Sigmoid colon (tissue), 7 donors: ENCODE data around the gene CHMP1A. TPM values are rescaled to one million over a fixed set of nuclear protein-coding genes. Genes with fewer than 3 reads are reported as not detected.

Experiments
- DNase-seq: peaks from one replicate; pipeline ENCODE4 v3.0.0-alpha.2; 2019
- H3K27ac ChIP-seq, 4 donors: fragments of 200-600 bp; sonication (generic); one replicate each; pipeline ENCODE4 v1.5.1; 2016 to 2019; ENCODE audit warnings: mild to moderate bottlenecking in 1 of 4
- H3K27me3 ChIP-seq, 3 donors: fragments of 200-600 bp; sonication (generic); one replicate each; pipeline ENCODE4 v1.5.1; 2019; ENCODE audit warnings: mild to moderate bottlenecking in 1 of 3
- H3K36me3 ChIP-seq, 4 donors: fragments of 200-600 bp; sonication (generic); one replicate each; pipeline ENCODE4 v1.5.1; 2016 to 2019
- H3K4me1 ChIP-seq, 4 donors: fragments of 200-600 bp; sonication (generic); one replicate each; pipeline ENCODE4 v1.5.1; 2017 to 2019
- H3K4me3 ChIP-seq, 4 donors: fragments of 200-600 bp; sonication (generic); one replicate each; pipeline ENCODE4 v1.5.1; 2017 to 2019; ENCODE audit warnings: mild to moderate bottlenecking in 2 of 4, moderate library complexity in 1 of 4
- H3K9me3 ChIP-seq, 4 donors: fragments of 200-600 bp in 3 of 4; sonication (generic) in 3 of 4; one replicate each; pipeline versions ENCODE4 v1.5.1 to v1.6.1; 2013 to 2019
- CTCF ChIP-seq, 4 experiments: fragments of 450-650 bp in 3 of 4; fragments of 200-600 bp in 1 of 4; IDR thresholded peaks; one replicate each; pipeline ENCODE4 v1.5.1; 2016 to 2019; ENCODE audit warnings: antibody characterized with exemption in 4 of 4, mild to moderate bottlenecking in 3 of 4, moderate library complexity in 2 of 4
- EP300 ChIP-seq, 4 donors: sonication (generic); formaldehyde crosslinking; IDR thresholded peaks; one replicate each; pipeline ENCODE4 v1.6.1; 2017; ENCODE audit warnings: antibody characterized with exemption in 4 of 4
- POLR2A ChIP-seq, 2 donors: fragments of 450-650 bp; IDR thresholded peaks; one replicate each; pipeline ENCODE4 v1.6.1; 2016; ENCODE audit warnings: antibody characterized with exemption in 2 of 2, mild to moderate bottlenecking in 2 of 2, moderate library complexity in 2 of 2
- POLR2AphosphoS5 ChIP-seq, 4 donors: sonication (generic); formaldehyde crosslinking; IDR thresholded peaks; one replicate each; pipeline ENCODE4 v1.6.1; 2017; ENCODE audit warnings: antibody characterized with exemption in 4 of 4
- WGBS, 2 donors: extraction: QIAGEN DNeasy Blood & Tissue Kit; methylation state at CpG; one replicate each; pipeline ENCODE4 v1.1.7; 2013; 5-methylcytosine and 5-hydroxymethylcytosine counted together
- intact Hi-C: fragments of 100-400 bp; cut with DNase I; formaldehyde crosslinking; loops from one replicate; pipeline ENCODE4 v1.15.1; 2023
- polyA plus RNA-seq, 3 donors: library from polyadenylated mRNA; stranded (reverse); fragments of 200-250 nt; gene quantifications; one replicate each; pipeline ENCODE4 v1.2.3, GENCODE V29; 2013
- total RNA-seq, 4 donors: library from RNA; depleted of rRNA; stranded (reverse); fragments of >200 nt; gene quantifications; one replicate each; pipeline ENCODE4 v1.1.0, GENCODE V29; 2016
- donor health status: healthy with polysubstance abuse.
- donor health status: Bipolar disorder and iron deficiency.
- donor health status: healthy.

The CHMP1A gene
- total and polyA plus RNA-seq, 7 donors, result 42.8 to 157 (median 75.9) TPM

GRCh38 chr16:89602273-89602951 is 55.1 kb downstream of the CHMP1A start:
- intact Hi-C loops, result no loop called here
- peaks cover 0 to 8% (median 0%) of the 10 kb centered on the region in 4 donors for H3K4me1 ChIP-seq
- WGBS, 2 donors, result 5 to 6% methylated on average over 22 of the region's 22 CpGs
- DNase-seq, result no peak
- H3K27ac ChIP-seq, result no peak overlapping the region
- peaks cover 0 to 29% (median 20%) of the 10 kb centered on the region in 3 donors for H3K27me3 ChIP-seq
- no peaks in the 10 kb centered on the region for H3K36me3 ChIP-seq
- no peak overlapping the region for H3K4me3 ChIP-seq
- no peak for TF ChIP-seq CTCF (IDR thresholded peaks at IDR 0.05)
- no peak for TF ChIP-seq POLR2AphosphoS5 (IDR thresholded peaks at IDR 0.05)
- TF ChIP-seq POLR2A (IDR thresholded peaks at IDR 0.05), result no peak
- no peak for TF ChIP-seq EP300 (IDR thresholded peaks at IDR 0.05)
- H3K9me3 ChIP-seq, result no peaks in the 10 kb centered on the region

- WGBS, 2 donors, result 55 to 68% methylated on average over 22 of the region's 22 CpGs
- H3K27ac ChIP-seq, result no peak overlapping the region
- peaks cover 0 to 8% (median 0%) of the 10 kb centered on the region in 4 donors for H3K4me1 ChIP-seq
- H3K9me3 ChIP-seq, result no peaks in the 10 kb centered on the region
- intact Hi-C loops, result no loop called here
- H3K4me3 ChIP-seq, result no peak overlapping the region
- H3K36me3 ChIP-seq, result no peaks in the 10 kb centered on the region
- TF ChIP-seq POLR2A (IDR thresholded peaks at IDR 0.05) (no peak), CTCF (IDR thresholded peaks at IDR 0.05) (no peak), POLR2AphosphoS5 (IDR thresholded peaks at IDR 0.05) (no peak)
- DNase-seq, result no peak
- peaks cover 0 to 29% (median 20%) of the 10 kb centered on the region in 3 donors for H3K27me3 ChIP-seq
Observed at GRCh38 chr16:89601906-89602272, 55.6 kb downstream of the CHMP1A start.

- Histone ChIP-seq H3K4me1 (peaks cover 0 to 8% (median 0%) of the 10 kb centered on the region in 4 donors), H3K27me3 (peaks cover 0 to 29% (median 20%) of the 10 kb centered on the region in 3 donors), H3K27ac (no peak overlapping the region), H3K9me3 (no peaks in the 10 kb centered on the region), H3K4me3 (no peak overlapping the region), H3K36me3 (no peaks in the 10 kb centered on the region)
- TF ChIP-seq POLR2A (IDR thresholded peaks at IDR 0.05) (no peak), CTCF (IDR thresholded peaks at IDR 0.05) (no peak), POLR2AphosphoS5 (IDR thresholded peaks at IDR 0.05) (no peak), EP300 (IDR thresholded peaks at IDR 0.05) (no peak)
- WGBS, 2 donors, result 67 to 82% methylated on average over 8 of the region's 8 CpGs
- no peak for DNase-seq
- intact Hi-C loops, result no loop called here
Observed at GRCh38 chr16:89600956-89601355, 56.6 kb downstream of the CHMP1A start.

- no peak for DNase-seq
- Histone ChIP-seq H3K9me3 (no peaks in the 10 kb centered on the region), H3K4me3 (no peak overlapping the region), H3K27me3 (peaks cover 0 to 27% (median 17%) of the 10 kb centered on the region in 3 donors), H3K27ac (no peak overlapping the region), H3K4me1 (peaks cover 0 to 8% (median 0%) of the 10 kb centered on the region in 4 donors), H3K36me3 (no peaks in the 10 kb centered on the region)
- 69 to 86% methylated on average over 12 of the region's 12 CpGs for WGBS, 2 donors
- TF ChIP-seq POLR2A (IDR thresholded peaks at IDR 0.05), result no peak
- no peak for TF ChIP-seq POLR2AphosphoS5 (IDR thresholded peaks at IDR 0.05)
- TF ChIP-seq EP300 (IDR thresholded peaks at IDR 0.05), result no peak
- no peak for TF ChIP-seq CTCF (IDR thresholded peaks at IDR 0.05)
- intact Hi-C loops, result no loop called here
Observed at GRCh38 chr16:89600427-89600826, 57.1 kb downstream of the CHMP1A start.

GRCh38 chr16:89599902-89600301 is 57.6 kb downstream of the CHMP1A start:
- no peak for DNase-seq
- no peak overlapping the region for H3K4me3 ChIP-seq
- WGBS, 2 donors, result 84 to 88% methylated on average over 10 of the region's 10 CpGs
- H3K36me3 ChIP-seq, result no peaks in the 10 kb centered on the region
- H3K27me3 ChIP-seq, result peaks cover 0 to 21% (median 12%) of the 10 kb centered on the region in 3 donors
- no peak overlapping the region for H3K27ac ChIP-seq
- no peaks in the 10 kb centered on the region for H3K9me3 ChIP-seq
- intact Hi-C loops, result no loop called here
- peaks cover 0 to 8% (median 0%) of the 10 kb centered on the region in 4 donors for H3K4me1 ChIP-seq
- TF ChIP-seq EP300 (IDR thresholded peaks at IDR 0.05) (no peak), CTCF (IDR thresholded peaks at IDR 0.05) (no peak), POLR2AphosphoS5 (IDR thresholded peaks at IDR 0.05) (no peak), POLR2A (IDR thresholded peaks at IDR 0.05) (no peak)
